GM18520 (cell line): ENCODE results near the gene CIBAR2.
"Not testable (repeated sequence)": the region's sequence is repeated elsewhere in the genome, so short reads cannot be mapped to it uniquely, and the experiment has no call there.

Experiments used
- ATAC-seq: cut with Tn5 transposase; IDR thresholded peaks from one replicate; pipeline ENCODE4 v1.9.1; 2021; ENCODE audit not compliant: unreplicated experiment

Gene CIBAR2

DNA sequence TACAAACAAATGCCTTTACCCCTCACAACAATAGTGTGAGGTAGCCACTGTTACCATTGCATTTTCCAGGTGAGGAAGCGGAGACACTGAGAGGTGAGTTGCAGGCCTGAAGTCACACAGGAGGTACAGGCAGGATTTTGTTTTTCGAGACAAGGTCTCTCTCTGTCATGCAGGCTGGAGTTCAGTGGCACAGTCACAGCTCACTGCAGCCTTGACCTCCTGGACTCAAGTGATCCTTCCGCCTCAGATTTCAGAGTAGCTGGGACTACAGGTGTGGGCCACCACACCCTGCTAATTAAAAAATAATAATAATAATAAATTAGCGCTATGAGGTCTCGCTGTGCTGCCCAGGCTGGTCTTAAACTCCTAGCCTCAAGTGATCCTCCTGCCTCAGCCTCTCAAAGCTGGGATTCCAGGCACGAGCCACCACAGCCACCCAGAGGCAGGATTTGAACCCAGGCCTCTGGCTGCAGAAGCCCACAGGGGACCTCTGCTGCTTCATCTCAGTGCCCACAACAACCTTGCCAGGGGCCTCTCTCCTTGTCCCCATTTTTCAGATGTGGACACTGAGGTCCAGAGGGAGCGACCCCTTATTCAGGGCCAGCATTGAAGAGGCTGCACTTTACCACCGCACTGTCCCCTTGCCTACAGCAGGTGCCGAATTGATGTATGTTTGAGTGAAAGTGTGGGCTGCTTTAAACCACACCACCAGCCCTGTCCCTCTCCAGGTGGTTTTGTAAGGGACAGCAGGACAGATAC is 16.0 kb upstream of the CIBAR2 start:
- no peak for ATAC-seq

- ATAC-seq = no peak
Observed at GRCh38 chr16:85127379-85127723, 15.1 kb upstream of the CIBAR2 start.

GRCh38 chr16:85126705-85127378 is 14.6 kb upstream of the CIBAR2 start:
- ATAC-seq = no peak

DNA sequence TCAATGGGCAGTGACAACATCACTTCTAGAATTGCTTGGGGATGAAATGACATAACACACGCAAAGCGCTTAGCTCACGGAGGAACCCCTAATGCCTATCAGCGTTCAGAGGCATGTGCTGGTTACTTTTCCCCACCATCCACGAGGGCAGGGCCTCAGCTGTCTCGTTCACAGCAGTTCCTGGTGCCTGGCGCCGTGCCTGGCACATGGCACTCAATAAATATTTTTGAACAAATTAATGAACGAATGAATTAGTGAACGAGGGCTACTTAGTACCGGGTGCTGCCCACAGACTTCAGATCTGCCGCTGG is 14.1 kb upstream of the CIBAR2 start:
- ATAC-seq = no peak

DNA sequence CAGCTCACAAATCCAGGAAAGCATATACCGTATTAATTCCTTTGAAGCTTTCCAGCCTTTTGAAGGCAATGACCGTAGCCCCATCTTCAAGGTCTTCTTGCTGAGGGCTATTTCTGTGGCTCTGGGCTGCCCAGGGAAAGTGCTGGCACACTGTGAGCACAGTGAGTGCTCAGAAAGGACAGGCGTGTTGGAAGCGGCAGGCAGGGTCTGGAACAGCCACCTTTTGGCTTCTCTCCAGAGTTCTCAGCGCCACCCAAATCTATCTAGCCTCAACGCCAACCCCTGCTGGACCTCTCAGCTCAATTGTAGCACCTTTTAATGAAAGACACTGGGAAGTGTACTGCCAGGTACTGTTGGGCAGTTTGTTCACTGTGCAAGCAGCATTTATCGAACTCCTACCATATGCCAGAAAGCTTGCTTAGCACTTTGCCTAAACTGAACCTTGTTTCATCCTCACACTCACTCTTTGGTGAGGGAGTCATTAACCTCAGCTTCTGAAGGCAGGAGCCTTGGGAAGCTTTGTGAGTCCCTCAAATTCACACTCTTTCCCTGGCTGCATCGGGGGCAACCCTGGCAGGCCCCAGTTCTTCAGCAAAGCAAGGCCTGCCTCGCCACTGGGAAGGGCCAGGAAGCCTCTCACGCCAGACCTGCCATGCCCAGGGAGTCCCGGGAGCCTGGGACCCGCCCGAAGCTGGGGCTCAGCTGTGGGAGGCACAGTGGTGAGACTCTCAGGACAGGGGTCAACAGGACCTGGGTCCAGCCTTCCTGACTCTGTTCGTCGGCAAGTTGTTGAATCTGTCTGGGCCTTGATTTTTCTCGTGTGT is 13.5 kb upstream of the CIBAR2 start:
- no peak for ATAC-seq

DNA sequence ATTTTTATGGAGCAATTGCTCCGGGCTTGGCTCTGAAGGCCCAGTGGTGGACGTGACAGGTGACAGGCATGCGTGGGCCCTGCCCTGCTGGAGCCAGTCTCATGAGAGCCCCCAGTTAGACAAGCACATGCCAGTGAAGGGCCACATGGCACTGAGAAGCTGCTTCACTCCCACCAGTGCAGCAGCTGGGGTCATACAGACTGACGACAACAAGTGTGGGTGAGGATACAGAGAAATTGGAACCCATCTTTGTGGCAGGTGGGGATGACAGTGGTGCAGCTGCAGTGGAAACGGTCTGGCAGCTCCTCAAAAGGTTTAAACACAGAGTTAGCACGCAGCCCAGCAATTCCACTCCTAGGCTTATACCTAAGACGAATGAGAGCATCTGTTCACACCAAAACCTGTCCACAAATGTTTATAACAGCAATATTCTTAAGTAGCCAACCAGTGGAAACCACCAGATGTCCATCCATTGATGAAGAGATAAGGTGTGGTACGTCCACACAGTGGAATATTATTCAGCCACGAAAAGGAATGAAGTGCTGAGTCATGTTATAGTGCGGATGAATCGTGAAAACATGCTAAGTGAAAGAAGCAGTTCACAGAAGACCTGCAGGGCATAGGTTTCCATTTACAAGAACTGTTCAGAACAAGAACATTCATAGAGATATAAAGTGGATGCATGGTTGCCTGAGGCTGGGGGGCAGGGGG is 12.5 kb upstream of the CIBAR2 start:
- no peak for ATAC-seq

DNA sequence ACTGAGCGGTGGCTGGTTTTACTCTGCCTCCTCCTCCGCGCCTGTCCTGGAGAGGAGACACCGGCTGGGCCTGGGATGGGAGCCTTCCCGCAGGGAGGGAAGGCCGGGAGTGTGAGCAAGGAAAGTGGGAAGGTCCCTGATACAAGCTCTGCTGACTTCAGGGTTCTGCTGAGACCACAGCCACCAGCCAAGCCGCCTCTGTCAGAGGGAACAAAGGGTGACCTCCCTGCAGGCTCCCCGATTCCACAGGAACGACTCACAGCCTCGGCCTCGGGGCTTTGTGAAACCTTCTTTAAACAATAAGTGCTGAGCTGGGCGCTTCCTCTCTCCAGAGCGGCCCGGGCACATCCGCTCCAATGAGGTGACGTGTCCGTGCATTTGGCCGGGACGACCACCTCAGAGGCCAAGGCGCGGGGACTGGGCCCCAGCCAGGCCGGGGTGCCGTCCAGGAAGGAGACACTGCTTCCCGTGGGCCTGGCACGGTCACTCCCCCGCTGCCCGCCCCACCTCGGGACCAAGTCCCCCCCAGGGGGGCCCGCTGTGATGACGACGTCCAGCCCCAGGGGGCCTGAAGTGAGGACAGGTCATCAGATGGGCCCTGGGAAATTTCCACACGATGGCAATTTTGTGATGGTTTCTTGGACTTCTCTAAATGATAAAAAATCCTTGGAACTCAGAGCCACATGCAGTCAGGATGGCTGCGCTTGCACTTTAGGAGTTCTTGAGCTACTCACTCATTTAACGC is 11.8 kb upstream of the CIBAR2 start:
- ATAC-seq = no peak

GRCh38 chr16:85123441-85123840 is 11.2 kb upstream of the CIBAR2 start:
- not testable (repeated sequence) for ATAC-seq

GRCh38 chr16:85120006-85120340 is 7.7 kb upstream of the CIBAR2 start:
- no peak for ATAC-seq

DNA sequence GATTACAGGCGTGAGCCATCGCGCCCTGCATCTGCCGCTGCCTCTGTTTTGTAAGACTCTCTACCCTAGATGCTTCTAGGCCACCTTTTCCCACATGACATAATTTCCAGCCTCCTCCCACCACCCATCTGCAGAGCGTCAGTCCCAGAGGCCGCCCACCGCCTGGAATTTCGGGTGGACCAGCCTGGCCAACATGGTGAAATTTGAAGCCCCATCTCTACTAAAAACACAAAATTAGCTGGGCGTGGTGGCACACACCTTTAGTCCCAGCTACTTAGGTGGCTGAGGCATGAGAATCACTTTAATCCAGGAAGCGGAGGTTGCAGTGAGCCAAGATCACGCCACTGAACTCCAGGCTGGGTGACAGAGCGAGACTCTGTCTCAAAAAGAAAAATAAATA is 5.1 kb upstream of the CIBAR2 start:
- ATAC-seq = no peak

GRCh38 chr16:85114909-85115567 is 2.8 kb upstream of the CIBAR2 start:
- ATAC-seq = no peak

- no peak for ATAC-seq
Observed at GRCh38 chr16:85113913-85114312, 1.6 kb upstream of the CIBAR2 start.

- ATAC-seq = no peak
Observed at GRCh38 chr16:85113168-85113733, 979 bp upstream of the CIBAR2 start.

GRCh38 chr16:85111184-85111583 is 1.1 kb downstream of the CIBAR2 start:
- no peak for ATAC-seq

GRCh38 chr16:85110105-85110504 is 2.2 kb downstream of the CIBAR2 start:
- ATAC-seq = no peak

- ATAC-seq = no peak
Observed at GRCh38 chr16:85107532-85107931, 4.7 kb downstream of the CIBAR2 start.

DNA sequence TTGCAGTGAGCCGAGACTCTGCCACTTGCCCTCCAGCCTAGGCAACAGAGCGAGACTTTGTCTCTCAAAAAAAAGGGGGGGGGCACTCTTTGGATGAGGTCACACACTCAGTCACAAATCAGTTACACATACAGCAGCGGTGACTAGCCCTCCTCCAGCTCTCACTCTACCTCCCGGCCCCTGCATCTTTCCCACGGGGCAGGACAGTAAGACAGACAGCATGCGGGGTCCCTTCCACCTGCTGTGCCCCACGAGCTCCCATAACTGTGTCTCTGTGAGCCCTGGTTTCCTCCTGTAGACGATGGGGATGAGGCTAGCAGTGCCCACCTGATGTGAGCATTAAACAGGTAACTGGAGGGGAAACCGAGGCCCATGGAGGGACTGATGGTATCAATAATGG is 5.2 kb downstream of the CIBAR2 start:
- no peak for ATAC-seq

- ATAC-seq = no peak
Observed at GRCh38 chr16:85105475-85105874, 6.8 kb downstream of the CIBAR2 start.

DNA sequence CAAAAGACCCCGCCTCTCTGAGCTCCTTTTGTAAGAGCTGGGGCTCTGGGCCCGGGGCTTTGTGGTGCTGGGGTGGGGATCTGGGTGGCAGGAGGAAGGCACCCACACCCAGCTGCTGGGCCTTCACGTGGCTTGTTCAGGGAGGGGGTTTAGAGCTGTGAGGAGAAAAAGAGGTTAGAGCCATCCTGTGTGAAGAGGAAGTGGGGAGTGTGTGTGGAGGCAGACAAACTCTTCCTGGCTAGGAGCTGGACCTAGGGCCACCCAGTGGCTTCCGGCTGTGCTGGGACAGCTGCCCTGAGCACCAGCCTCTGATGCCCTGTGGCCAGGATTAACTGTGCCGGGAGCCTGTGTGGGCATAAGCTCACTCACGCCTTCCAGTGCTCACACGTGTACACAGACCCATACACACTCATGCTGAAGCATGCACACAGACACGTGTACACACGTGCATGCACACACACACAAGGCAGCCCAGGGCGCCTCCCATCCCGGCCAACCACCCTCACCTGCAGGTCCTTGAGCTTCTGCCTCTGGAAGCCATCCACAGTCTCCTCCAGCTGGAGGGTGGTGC is 7.4 kb downstream of the CIBAR2 start:
- ATAC-seq = no peak

- ATAC-seq = no peak
Observed at GRCh38 chr16:85104147-85104546, 8.1 kb downstream of the CIBAR2 start.
